HG03378 (cell line): ENCODE results near the gene C4orf50.

ENCODE experiments used
- ATAC-seq: cut with Tn5 transposase; IDR thresholded peaks from one replicate; pipeline ENCODE4 v1.9.1; 2021; ENCODE audit warnings: mild to moderate bottlenecking, moderate library complexity; ENCODE audit not compliant: unreplicated experiment

Gene C4orf50

GRCh38 chr4:6044276-6044675 is 26.0 kb upstream of the C4orf50 start:
- ATAC-seq: no peak

GRCh38 chr4:6043843-6044242 is 25.6 kb upstream of the C4orf50 start:
- no peak for ATAC-seq

GRCh38 chr4:6043188-6043587 is 25.0 kb upstream of the C4orf50 start:
- no peak for ATAC-seq

GRCh38 chr4:6042293-6043063 is 24.2 kb upstream of the C4orf50 start:
- ATAC-seq: no peak

- no peak for ATAC-seq
These were observed 23.6 kb upstream of the C4orf50 start for GRCh38 chr4:6041800-6042199.

- ATAC-seq: no peak
These were observed 20.5 kb upstream of the C4orf50 start for GRCh38 chr4:6038711-6039110.

- ATAC-seq: no peak
These were observed 17.6 kb upstream of the C4orf50 start for GRCh38 chr4:6035786-6036185.

GRCh38 chr4:6033381-6033780 is 15.2 kb upstream of the C4orf50 start:
- no peak for ATAC-seq

GRCh38 chr4:6032249-6033244 is 14.3 kb upstream of the C4orf50 start:
- no peak for ATAC-seq

- ATAC-seq: no peak
These were observed 13.6 kb upstream of the C4orf50 start for GRCh38 chr4:6031846-6032245.

GRCh38 chr4:6030679-6031078 is 12.4 kb upstream of the C4orf50 start:
- no peak for ATAC-seq

GRCh38 chr4:6029254-6029653 is 11.0 kb upstream of the C4orf50 start:
- ATAC-seq: no peak

- ATAC-seq: no peak
These were observed 9.9 kb upstream of the C4orf50 start for GRCh38 chr4:6028168-6028567.

GRCh38 chr4:6027392-6027791 is 9.2 kb upstream of the C4orf50 start:
- ATAC-seq: no peak

- no peak for ATAC-seq
These were observed 6.2 kb upstream of the C4orf50 start for GRCh38 chr4:6024313-6024960.

- no peak for ATAC-seq
These were observed 5.5 kb upstream of the C4orf50 start for GRCh38 chr4:6023731-6024130.

GRCh38 chr4:6022607-6023288 is 4.5 kb upstream of the C4orf50 start:
- ATAC-seq: no peak

- ATAC-seq: no peak
These were observed 3.8 kb upstream of the C4orf50 start for GRCh38 chr4:6021831-6022606.

- ATAC-seq: no peak
These were observed 2.4 kb upstream of the C4orf50 start for GRCh38 chr4:6020613-6021012.
